Body of pancreas (tissue), 4 donors: Measurements from ENCODE around the gene POP4. TPM values are rescaled to one million over a fixed set of nuclear protein-coding genes. Genes with fewer than 3 reads are reported as not detected.
"Not testable (repeated sequence)": the region's sequence is repeated elsewhere in the genome, so short reads cannot be mapped to it uniquely, and the experiment has no call there.

Experiments used
- ATAC-seq: fragments of 150-250 bp; one replicate; pipeline ENCODE4 v1.9.1; 2016
- DNase-seq, 4 donors: peaks; one replicate each; pipeline ENCODE4 v3.0.0-alpha.2; 2019
- H3K27ac ChIP-seq, 4 donors: fragments of 200-600 bp; sonication (generic); 1 replicate in 3 of 4; 2 replicates in 1 of 4; pipeline versions ENCODE4 v1.5.1 to v1.6.1; 2016 to 2019; ENCODE audit warnings: mild to moderate bottlenecking in 1 of 4, mixed read lengths in 1 of 4, moderate library complexity in 1 of 4
- H3K27me3 ChIP-seq, 2 donors: fragments of 200-600 bp; sonication (generic); one replicate each; pipeline ENCODE4 v1.6.0; 2016; ENCODE audit warnings: mild to moderate bottlenecking in 1 of 2
- H3K36me3 ChIP-seq, 2 donors: fragments of 200-600 bp; sonication (generic); replicated peaks in 1 of 2; 2 replicates each; pipeline ENCODE4 v1.5.1; 2016; ENCODE audit warnings: low read depth in 2 of 2; ENCODE audit not compliant: insufficient read depth in 1 of 2
- H3K4me1 ChIP-seq: fragments of 200-600 bp; sonication (generic); one replicate; pipeline ENCODE4 v1.6.0; 2016
- H3K4me3 ChIP-seq, 2 donors: fragments of 200-600 bp; sonication (generic); 1 replicate in 1 of 2; 2 replicates in 1 of 2; pipeline ENCODE4 v1.5.1; 2016 to 2019
- H3K9me3 ChIP-seq, 3 donors: fragments of 200-600 bp; sonication (generic); 1 replicate in 2 of 3; 2 replicates in 1 of 3; pipeline ENCODE4 v1.5.1; 2016
- POLR2A ChIP-seq, 3 donors: fragments of 450-650 bp; IDR thresholded peaks; one replicate each; pipeline ENCODE4 v1.6.1; 2016; ENCODE audit warnings: antibody characterized with exemption in 3 of 3, mild to moderate bottlenecking in 2 of 3
- whole genome bisulfite sequencing, 2 donors: methylation state at CpG; one replicate each; pipeline ENCODE4 v1.1.5; 2017; 5-methylcytosine and 5-hydroxymethylcytosine counted together
- intact Hi-C: fragments of 100-400 bp; cut with DNase I; formaldehyde crosslinking; loops from one replicate; pipeline ENCODE4 v1.15.1; 2023
- total RNA-seq, 2 donors: library from RNA; depleted of rRNA; stranded (reverse); fragments of >200 nt; gene quantifications; one replicate each; pipeline ENCODE4 v1.1.0, GENCODE V29; 2016
- TF ChIP-seq, protein P1 (sequence below), 7 experiments: fragments of 450-650 bp in 4 of 7; fragments of 200-600 bp in 3 of 7; sonication (generic) in 3 of 7; IDR thresholded peaks; one replicate each; pipeline ENCODE4 v1.5.1; 2016 to 2019; ENCODE audit warnings: antibody characterized with exemption in 7 of 7

The POP4 gene
- total RNA-seq, 2 donors from 2014 or later = 12.2 to 51.6 TPM

- Histone ChIP-seq H3K4me1 (peaks cover 12% of the 10 kb centered on the region), H3K27me3 (no peaks in the 10 kb centered on the region), H3K36me3 (no peaks in the 10 kb centered on the region), H3K9me3 (no peaks in the 10 kb centered on the region), H3K4me3 (no peak overlapping the region), H3K27ac (peak overlapping the region in 3 of 4 donors; percentile 25 to 74 (median 57))
- ATAC-seq (no peak), DNase-seq (no peak)
- intact Hi-C loops = no loop called here
- no peak for TF ChIP-seq POLR2A (IDR thresholded peaks at IDR 0.05)
- TF ChIP-seq, protein P1, sequence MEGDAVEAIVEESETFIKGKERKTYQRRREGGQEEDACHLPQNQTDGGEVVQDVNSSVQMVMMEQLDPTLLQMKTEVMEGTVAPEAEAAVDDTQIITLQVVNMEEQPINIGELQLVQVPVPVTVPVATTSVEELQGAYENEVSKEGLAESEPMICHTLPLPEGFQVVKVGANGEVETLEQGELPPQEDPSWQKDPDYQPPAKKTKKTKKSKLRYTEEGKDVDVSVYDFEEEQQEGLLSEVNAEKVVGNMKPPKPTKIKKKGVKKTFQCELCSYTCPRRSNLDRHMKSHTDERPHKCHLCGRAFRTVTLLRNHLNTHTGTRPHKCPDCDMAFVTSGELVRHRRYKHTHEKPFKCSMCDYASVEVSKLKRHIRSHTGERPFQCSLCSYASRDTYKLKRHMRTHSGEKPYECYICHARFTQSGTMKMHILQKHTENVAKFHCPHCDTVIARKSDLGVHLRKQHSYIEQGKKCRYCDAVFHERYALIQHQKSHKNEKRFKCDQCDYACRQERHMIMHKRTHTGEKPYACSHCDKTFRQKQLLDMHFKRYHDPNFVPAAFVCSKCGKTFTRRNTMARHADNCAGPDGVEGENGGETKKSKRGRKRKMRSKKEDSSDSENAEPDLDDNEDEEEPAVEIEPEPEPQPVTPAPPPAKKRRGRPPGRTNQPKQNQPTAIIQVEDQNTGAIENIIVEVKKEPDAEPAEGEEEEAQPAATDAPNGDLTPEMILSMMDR (IDR thresholded peaks at IDR 0.05) = no peak
- WGBS, 2 donors = 79 to 86% methylated on average over 5 to 6 of the region's 6 CpGs
Observed at GRCh38 chr19:29624489-29625185, 18.6 kb downstream of the POP4 start.

GRCh38 chr19:29625186-29625651 is 19.1 kb downstream of the POP4 start:
- H3K27me3 ChIP-seq = no peaks in the 10 kb centered on the region
- no peaks in the 10 kb centered on the region for H3K36me3 ChIP-seq
- intact Hi-C loops = no loop called here
- peak overlapping the region; percentile 25 to 74 (median 57) for H3K27ac ChIP-seq
- ATAC-seq (peak; percentile 59), DNase-seq (peak in 3 of 4 donors; percentile 37 to 65 (median 61))
- TF ChIP-seq, protein P1 (IDR thresholded peaks at IDR 0.05) = no peak
- TF ChIP-seq POLR2A (IDR thresholded peaks at IDR 0.05) = peak in 1 of 3 donors; percentile 23
- H3K4me1 ChIP-seq = peaks cover 12% of the 10 kb centered on the region
- 29 to 35% methylated on average over 9 of the region's 9 CpGs for WGBS, 2 donors
- H3K9me3 ChIP-seq = no peaks in the 10 kb centered on the region
- H3K4me3 ChIP-seq = no peak overlapping the region

DNA sequence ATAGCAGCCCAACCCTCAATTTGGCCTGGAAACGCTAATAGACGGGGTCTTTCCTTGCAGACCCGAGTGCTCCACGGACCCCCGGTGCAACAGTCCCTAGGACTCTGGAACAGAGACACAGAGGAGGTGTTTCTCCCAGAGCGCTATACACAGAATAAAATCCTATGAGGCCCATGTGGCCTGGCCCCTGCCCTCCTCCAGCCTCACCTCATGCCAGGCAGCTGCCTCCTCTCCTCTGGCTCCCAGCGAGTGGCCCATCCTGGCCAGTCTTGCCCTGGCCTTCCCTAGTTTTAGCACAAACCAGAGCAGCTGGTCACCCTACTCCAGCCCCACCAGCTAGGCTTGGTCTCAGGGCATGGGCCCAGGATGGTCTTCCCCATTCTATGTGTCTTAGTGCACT is 20.3 kb downstream of the POP4 start:
- ATAC-seq = no peak
- 94% methylated on average over 6 to 7 of the region's 7 CpGs for WGBS, 2 donors
- H3K36me3 ChIP-seq = no peaks in the 10 kb centered on the region
- peaks cover 12% of the 10 kb centered on the region for H3K4me1 ChIP-seq
- H3K27me3 ChIP-seq = no peaks in the 10 kb centered on the region
- no peak overlapping the region for H3K27ac ChIP-seq
- no peak for DNase-seq
- intact Hi-C loops = no loop called here
- no peak overlapping the region for H3K4me3 ChIP-seq
- TF ChIP-seq POLR2A (IDR thresholded peaks at IDR 0.05) = no peak
- TF ChIP-seq, protein P1 (IDR thresholded peaks at IDR 0.05) = no peak
- H3K9me3 ChIP-seq = no peaks in the 10 kb centered on the region

DNA sequence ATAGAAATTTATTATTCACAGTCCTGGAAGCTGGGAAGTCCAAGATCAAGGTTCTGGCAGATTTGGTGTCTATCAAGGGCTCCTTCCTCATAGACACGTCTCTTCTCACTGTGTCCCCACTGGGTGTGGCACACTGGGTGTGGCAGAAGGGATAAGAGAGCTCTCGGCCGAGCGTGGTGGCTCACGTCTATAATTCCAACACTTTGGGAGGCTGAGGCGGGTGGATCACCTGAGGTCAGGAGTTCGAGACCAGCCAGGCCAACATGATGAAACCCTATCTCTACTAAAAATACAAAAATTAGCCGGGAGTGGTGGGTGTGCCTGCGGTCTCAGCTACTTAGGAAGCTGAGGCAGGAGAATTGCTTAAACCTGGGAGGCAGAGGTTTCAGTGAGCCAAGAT is 20.7 kb downstream of the POP4 start:
- DNase-seq, H3K27me3 ChIP-seq, ATAC-seq, H3K4me3 ChIP-seq, intact Hi-C loops, H3K9me3 ChIP-seq, H3K36me3 ChIP-seq, H3K27ac ChIP-seq: not testable (repeated sequence)
- peaks cover 12% of the 10 kb centered on the region for H3K4me1 ChIP-seq
- WGBS, 2 donors = 94% methylated on average over 9 of the region's 9 CpGs

GRCh38 chr19:29628661-29629385 is 22.7 kb downstream of the POP4 start:
- no peak overlapping the region for H3K4me3 ChIP-seq
- H3K9me3 ChIP-seq = no peaks in the 10 kb centered on the region
- intact Hi-C loops = no loop called here
- DNase-seq = no peak
- no peak for ATAC-seq
- TF ChIP-seq POLR2A (IDR thresholded peaks at IDR 0.05) = no peak
- TF ChIP-seq, protein P1 (IDR thresholded peaks at IDR 0.05) = no peak
- peaks cover 12% of the 10 kb centered on the region for H3K4me1 ChIP-seq
- H3K36me3 ChIP-seq = no peaks in the 10 kb centered on the region
- 88 to 90% methylated on average over 11 to 16 of the region's 16 CpGs for WGBS, 2 donors
- no peak overlapping the region for H3K27ac ChIP-seq
- no peaks in the 10 kb centered on the region for H3K27me3 ChIP-seq
